ENCODE measurements around the gene KCND2.

DNA sequence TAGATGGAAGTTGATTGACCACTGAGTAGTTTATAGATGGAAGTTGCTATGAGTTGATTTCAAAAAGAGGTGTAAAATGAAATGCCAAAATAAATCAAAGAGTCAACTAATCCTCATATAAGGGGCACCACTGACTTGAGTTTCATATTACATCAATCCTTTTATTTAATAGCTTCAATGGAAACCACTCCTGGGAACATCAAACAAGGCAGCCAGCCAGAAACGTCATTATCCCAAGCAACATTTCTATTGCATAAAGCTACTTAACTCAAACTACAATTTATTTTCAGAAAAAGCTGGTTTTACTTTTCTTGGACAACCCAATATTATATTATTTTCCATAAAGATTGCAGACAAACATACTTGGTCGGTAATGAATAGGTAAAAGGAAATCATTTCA, 422.9 kb downstream of the KCND2 start:
- TF ChIP-seq TAF1 (IDR thresholded peaks at IDR 0.05; ENCODE audit: borderline replicate concordance, low read depth, low read length) (no peak), POLR2AphosphoS5 (IDR thresholded peaks at IDR 0.05; ENCODE audit: low read depth, low read length) (no peak), POLR2A (IDR thresholded peaks at IDR 0.05; ENCODE audit: low read depth, low read length) (no peak)
